Cardiac muscle cell (in vitro differentiated cells and primary cell): ENCODE data around the gene JOSD1. TPM values are rescaled to one million over a fixed set of nuclear protein-coding genes. Genes with fewer than 3 reads are reported as not detected.

ENCODE experiments used
- DNase-seq, 2 donors: peaks; one replicate each; pipeline versions ENCODE4 v3.0.0 to v3.0.0-alpha.2; 2010 to 2017; ENCODE audit warnings: low read depth in 1 of 2, low spot score in 1 of 2
- H3K27ac ChIP-seq: fragments of 200-600 bp; sonication (generic); 2 replicates; pipeline ENCODE4 v1.5.1; 2016
- H3K27me3 ChIP-seq: fragments of 200-600 bp; sonication (generic); 2 replicates; pipeline ENCODE4 v1.6.0; 2016; ENCODE audit warnings: control low read depth
- H3K36me3 ChIP-seq: fragments of 200-600 bp; sonication (generic); 2 replicates; pipeline ENCODE4 v1.5.1; 2016; ENCODE audit warnings: control low read depth
- H3K4me1 ChIP-seq: fragments of 200-600 bp; sonication (generic); 2 replicates; pipeline ENCODE4 v1.8.1; 2017; ENCODE audit warnings: low read depth, mild to moderate bottlenecking, mixed run types
- H3K4me3 ChIP-seq: fragments of 200-600 bp; sonication (generic); 2 replicates; pipeline ENCODE4 v1.5.1; 2016; ENCODE audit warnings: mild to moderate bottlenecking
- H3K9me3 ChIP-seq: fragments of 200-600 bp; sonication (generic); 2 replicates; pipeline ENCODE4 v1.5.1; 2017; ENCODE audit warnings: low read depth, mild to moderate bottlenecking, control low read depth
- polyA plus RNA-seq: library from polyadenylated mRNA; unstranded; fragments of >200 nt; fragmentation: Nextera tagmentation; extraction: Ambion mirVana; gene quantifications from 2 replicates; pipeline ENCODE4 v1.2.1, GENCODE V29; 2016
- total RNA-seq: library from RNA; depleted of rRNA; stranded (reverse); fragments of >200 nt; gene quantifications from 2 replicates; pipeline ENCODE4 v1.2.3, GENCODE V29; 2016
- TF ChIP-seq, protein P1 (sequence below): IDR thresholded peaks from 2 replicates; pipeline ENCODE4 v1.5.1; 2012; ENCODE audit warnings: low read depth, mild to moderate bottlenecking, low read length

The JOSD1 gene
- total and polyA plus RNA-seq, 2 experiments from 2014 or later: 4.4 to 41.0 TPM

DNA sequence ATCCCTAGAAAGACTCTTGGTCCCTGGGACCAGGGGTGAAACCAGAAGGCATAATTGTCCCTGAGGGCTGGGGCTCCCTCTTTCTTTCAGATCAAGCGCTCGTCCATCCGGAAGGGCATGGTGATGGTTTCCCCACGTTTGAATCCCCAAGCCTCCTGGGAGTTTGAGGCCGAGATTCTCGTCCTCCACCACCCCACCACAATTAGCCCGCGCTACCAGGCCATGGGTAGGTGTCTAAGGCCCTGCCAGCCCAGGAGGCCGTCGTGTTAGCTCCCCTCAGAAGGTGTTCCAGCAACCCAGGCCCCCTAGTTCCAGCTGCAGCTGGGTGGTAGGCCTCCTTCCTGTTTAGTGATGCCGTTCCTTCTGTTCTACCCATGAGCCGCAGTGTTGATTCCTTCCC lies 26.4 kb upstream of the JOSD1 start:
- no peaks in the 10 kb centered on the region for H3K4me1 ChIP-seq

DNA sequence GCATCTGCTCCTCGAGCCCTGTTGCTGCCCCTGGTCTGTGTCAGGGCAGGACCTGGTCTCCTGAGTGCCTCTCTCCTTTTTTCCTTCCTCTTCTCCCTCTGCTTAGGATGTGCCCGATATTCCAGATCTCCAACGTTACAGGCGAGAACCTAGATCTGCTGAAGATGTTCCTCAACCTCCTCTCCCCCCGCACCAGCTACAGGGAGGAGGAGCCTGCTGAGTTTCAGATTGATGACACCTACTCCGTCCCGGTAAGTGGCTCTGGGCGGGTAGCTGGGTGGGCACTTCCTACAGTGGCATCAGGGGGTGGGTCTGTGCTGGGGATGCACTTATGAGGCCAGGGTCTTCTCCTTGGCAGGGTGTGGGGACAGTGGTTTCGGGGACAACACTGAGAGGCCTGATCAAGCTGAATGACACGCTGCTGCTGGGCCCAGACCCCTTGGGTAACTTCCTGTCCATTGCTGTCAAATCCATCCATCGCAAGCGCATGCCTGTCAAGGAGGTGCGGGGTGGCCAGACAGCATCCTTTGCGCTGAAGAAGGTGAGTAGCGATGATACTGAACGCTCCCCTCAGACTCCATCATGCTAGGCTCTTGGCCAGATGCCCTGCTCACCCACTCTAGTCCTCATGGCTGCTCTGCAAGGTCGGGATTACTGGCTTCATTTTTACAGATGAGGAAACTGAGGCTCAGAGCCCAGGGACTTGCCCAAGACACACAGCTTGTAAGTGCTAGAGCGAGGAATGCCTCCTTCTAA lies 25.3 kb upstream of the JOSD1 start:
- Histone ChIP-seq H3K27ac (no peak overlapping the region), H3K4me3 (no peak overlapping the region), H3K9me3 (no peaks in the 10 kb centered on the region), H3K4me1 (no peaks in the 10 kb centered on the region), H3K27me3 (no peaks in the 10 kb centered on the region), H3K36me3 (peaks cover 76% of the 10 kb centered on the region)
- TF ChIP-seq, protein P1, sequence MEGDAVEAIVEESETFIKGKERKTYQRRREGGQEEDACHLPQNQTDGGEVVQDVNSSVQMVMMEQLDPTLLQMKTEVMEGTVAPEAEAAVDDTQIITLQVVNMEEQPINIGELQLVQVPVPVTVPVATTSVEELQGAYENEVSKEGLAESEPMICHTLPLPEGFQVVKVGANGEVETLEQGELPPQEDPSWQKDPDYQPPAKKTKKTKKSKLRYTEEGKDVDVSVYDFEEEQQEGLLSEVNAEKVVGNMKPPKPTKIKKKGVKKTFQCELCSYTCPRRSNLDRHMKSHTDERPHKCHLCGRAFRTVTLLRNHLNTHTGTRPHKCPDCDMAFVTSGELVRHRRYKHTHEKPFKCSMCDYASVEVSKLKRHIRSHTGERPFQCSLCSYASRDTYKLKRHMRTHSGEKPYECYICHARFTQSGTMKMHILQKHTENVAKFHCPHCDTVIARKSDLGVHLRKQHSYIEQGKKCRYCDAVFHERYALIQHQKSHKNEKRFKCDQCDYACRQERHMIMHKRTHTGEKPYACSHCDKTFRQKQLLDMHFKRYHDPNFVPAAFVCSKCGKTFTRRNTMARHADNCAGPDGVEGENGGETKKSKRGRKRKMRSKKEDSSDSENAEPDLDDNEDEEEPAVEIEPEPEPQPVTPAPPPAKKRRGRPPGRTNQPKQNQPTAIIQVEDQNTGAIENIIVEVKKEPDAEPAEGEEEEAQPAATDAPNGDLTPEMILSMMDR: no peak
- no peak for DNase-seq

More for the DNA sequence above, 26.4 kb upstream of the JOSD1 start:
- no peak overlapping the region for H3K27ac ChIP-seq
- no peak overlapping the region for H3K4me3 ChIP-seq
- TF ChIP-seq, protein P1: no peak
- peaks cover 73% of the 10 kb centered on the region for H3K36me3 ChIP-seq
- no peaks in the 10 kb centered on the region for H3K27me3 ChIP-seq
- no peaks in the 10 kb centered on the region for H3K9me3 ChIP-seq
- DNase-seq: no peak

DNA sequence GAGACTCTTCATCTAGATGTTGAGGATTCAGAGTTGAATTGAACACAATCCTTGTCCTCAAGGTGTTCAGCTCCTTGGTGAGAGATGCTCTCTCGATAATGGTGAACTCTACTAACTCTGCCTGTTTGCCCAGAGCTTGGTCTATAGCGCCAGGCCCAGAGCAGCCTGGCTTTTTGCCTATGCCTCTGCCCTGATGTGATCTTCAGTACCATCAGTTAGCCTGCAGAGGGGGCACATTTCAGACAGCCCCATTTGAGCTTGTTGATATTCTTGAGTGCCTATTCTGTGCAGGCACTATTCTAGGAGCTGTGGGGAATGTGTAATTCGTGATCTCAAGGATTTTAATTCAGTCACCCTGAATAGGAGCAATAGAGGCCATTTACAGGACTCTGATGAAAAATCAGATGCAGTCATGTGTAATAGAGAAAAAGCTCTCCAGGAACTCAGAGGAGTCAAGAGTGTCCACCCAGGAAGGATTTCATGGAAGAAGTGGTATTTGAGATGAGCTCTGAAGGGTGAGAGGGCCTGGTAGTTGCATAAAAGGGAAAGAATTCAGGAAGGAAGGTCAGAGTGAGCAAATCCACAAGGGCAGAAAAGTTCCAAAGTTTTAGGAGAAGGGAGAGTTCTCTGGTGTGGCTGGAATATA lies 24.3 kb upstream of the JOSD1 start:
- no peaks in the 10 kb centered on the region for H3K27me3 ChIP-seq
- TF ChIP-seq, protein P1: peak; percentile 56
- H3K4me3 ChIP-seq: no peak overlapping the region
- no peak overlapping the region for H3K27ac ChIP-seq
- peak; percentile 44 to 56 for DNase-seq
- peaks cover 71% of the 10 kb centered on the region for H3K36me3 ChIP-seq
- H3K4me1 ChIP-seq: no peaks in the 10 kb centered on the region
- H3K9me3 ChIP-seq: no peaks in the 10 kb centered on the region

DNA sequence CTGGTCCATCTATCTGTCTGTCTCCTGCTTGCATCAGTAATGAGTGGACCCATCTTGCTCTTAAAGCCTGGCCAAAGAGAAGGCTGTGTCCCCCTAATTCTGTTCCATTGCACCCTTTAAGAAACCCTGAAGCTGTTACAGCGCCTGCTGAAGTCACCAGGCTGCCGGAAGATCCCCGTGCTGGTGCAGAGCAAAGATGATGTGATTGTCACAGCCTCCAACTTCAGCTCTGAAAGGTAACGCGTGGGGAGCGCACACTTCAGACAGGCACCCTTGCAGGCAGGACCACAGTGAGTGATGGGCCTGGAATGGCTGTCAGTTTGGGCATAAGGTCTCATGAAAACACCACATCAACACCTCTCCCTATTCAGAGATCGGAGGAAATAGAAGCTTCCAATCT lies 23.4 kb upstream of the JOSD1 start:
- Histone ChIP-seq H3K4me1 (no peaks in the 10 kb centered on the region), H3K27me3 (no peaks in the 10 kb centered on the region), H3K9me3 (no peaks in the 10 kb centered on the region), H3K36me3 (peaks cover 67% of the 10 kb centered on the region), H3K27ac (no peak overlapping the region), H3K4me3 (no peak overlapping the region)
- TF ChIP-seq, protein P1: no peak
- no peak for DNase-seq

DNA sequence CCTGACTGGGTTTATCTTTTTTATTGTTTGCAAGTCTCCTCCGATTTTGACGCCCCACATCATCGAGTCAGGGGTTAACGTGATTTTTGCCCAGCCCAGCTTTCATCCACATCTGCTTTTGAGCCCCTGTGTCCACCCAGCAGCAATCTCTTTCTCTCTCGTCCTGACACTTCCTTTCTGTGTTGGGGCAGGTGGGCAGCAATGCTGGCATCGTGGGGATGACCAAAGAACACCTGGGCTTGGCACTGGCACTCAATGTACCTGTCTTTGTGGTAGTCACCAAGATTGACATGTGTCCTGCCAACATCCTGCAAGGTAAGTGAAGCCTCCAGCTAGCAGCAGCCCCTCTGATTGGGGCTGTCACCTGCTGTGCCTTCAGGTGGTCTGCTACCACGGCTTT lies 20.8 kb upstream of the JOSD1 start:
- Histone ChIP-seq H3K4me1 (no peaks in the 10 kb centered on the region), H3K4me3 (no peak overlapping the region), H3K27ac (no peak overlapping the region), H3K27me3 (no peaks in the 10 kb centered on the region), H3K36me3 (peaks cover 52% of the 10 kb centered on the region), H3K9me3 (no peaks in the 10 kb centered on the region)
- DNase-seq: no peak
- TF ChIP-seq, protein P1: no peak
